HUES64 (cell line): Measurements from ENCODE around the gene APOC1.
"Not testable (repeated sequence)": the region's sequence is repeated elsewhere in the genome, so short reads cannot be mapped to it uniquely, and the experiment has no call there.

ENCODE experiments used
- H3K27ac ChIP-seq: 2 replicates; pipeline ENCODE4 v1.7.0; 2013; ENCODE audit warnings: low read depth, low read length, inconsistent platforms
- H3K27me3 ChIP-seq: 2 replicates; pipeline ENCODE4 v1.6.1; 2013; ENCODE audit warnings: mild to moderate bottlenecking, low read length; ENCODE audit not compliant: insufficient read depth
- H3K36me3 ChIP-seq: 2 replicates; pipeline ENCODE4 v1.6.1; 2013; ENCODE audit warnings: mild to moderate bottlenecking, low read length; ENCODE audit not compliant: insufficient read depth
- H3K4me1 ChIP-seq: 2 replicates; pipeline ENCODE4 v1.6.1; 2013; ENCODE audit warnings: mild to moderate bottlenecking, low read length, moderate library complexity; ENCODE audit not compliant: insufficient read depth
- H3K4me3 ChIP-seq: 2 replicates; pipeline ENCODE4 v1.5.1; 2013; ENCODE audit warnings: mild to moderate bottlenecking, low read length, moderate library complexity
- H3K9ac ChIP-seq: 2 replicates; pipeline ENCODE4 v1.6.1; 2013; ENCODE audit warnings: mild to moderate bottlenecking, low read depth, low read length
- H3K9me3 ChIP-seq: 2 replicates; pipeline ENCODE4 v1.6.1; 2013; ENCODE audit warnings: low read depth, low read length; ENCODE audit not compliant: insufficient read depth
- WGBS: fragments of 150-250, 120-280 bp; methylation state at CpG from one replicate; pipeline ENCODE4 v1.1.7; 2013; ENCODE audit warnings: missing lambda C conversion rate; 5-methylcytosine and 5-hydroxymethylcytosine counted together

The APOC1 gene

GRCh38 chr19:44924243-44924725 is 9.9 kb downstream of the APOC1 start:
- H3K9ac ChIP-seq: no peak overlapping the region
- WGBS: 95% methylated on average over 8 of the region's 8 CpGs

GRCh38 chr19:44925114-44925891 is 10.9 kb downstream of the APOC1 start:
- Histone ChIP-seq H3K9ac (no peak overlapping the region), H3K27ac (no peak overlapping the region), H3K9me3 (no peaks in the 10 kb centered on the region), H3K36me3 (no peaks in the 10 kb centered on the region), H3K4me1 (no peaks in the 10 kb centered on the region), H3K27me3 (no peaks in the 10 kb centered on the region), H3K4me3 (no peak overlapping the region)
- 85% methylated on average over 7 of the region's 8 CpGs for WGBS

More at GRCh38 chr19:44924243-44924725, 9.9 kb downstream of the APOC1 start:
- no peaks in the 10 kb centered on the region for H3K4me1 ChIP-seq
- no peaks in the 10 kb centered on the region for H3K27me3 ChIP-seq
- H3K9me3 ChIP-seq: no peaks in the 10 kb centered on the region
- no peak overlapping the region for H3K4me3 ChIP-seq
- H3K27ac ChIP-seq: no peak overlapping the region
- no peaks in the 10 kb centered on the region for H3K36me3 ChIP-seq

- H3K4me1 ChIP-seq: not testable (repeated sequence)
- WGBS: 57% methylated on average over 12 of the region's 19 CpGs
- H3K9ac ChIP-seq: peak overlapping the region; percentile 50; the same call in 1 of the 2 replicates
Measured at GRCh38 chr19:44926245-44927077, 12.1 kb downstream of the APOC1 start.

GRCh38 chr19:44927746-44928145 is 13.3 kb downstream of the APOC1 start:
- WGBS: 93% methylated on average over 5 of the region's 5 CpGs
- H3K4me1 ChIP-seq: no peaks in the 10 kb centered on the region
- H3K36me3 ChIP-seq: no peaks in the 10 kb centered on the region
- no peaks in the 10 kb centered on the region for H3K9me3 ChIP-seq
- no peak overlapping the region for H3K4me3 ChIP-seq
- no peaks in the 10 kb centered on the region for H3K27me3 ChIP-seq
- no peak overlapping the region for H3K27ac ChIP-seq
- no peak overlapping the region for H3K9ac ChIP-seq

More at GRCh38 chr19:44926245-44927077, 12.1 kb downstream of the APOC1 start:
- H3K4me3 ChIP-seq: peak overlapping the region; percentile 46
- not testable (repeated sequence) for H3K27me3 ChIP-seq, H3K36me3 ChIP-seq, H3K27ac ChIP-seq, H3K9me3 ChIP-seq

GRCh38 chr19:44930088-44930487 is 15.7 kb downstream of the APOC1 start:
- no peak overlapping the region for H3K9ac ChIP-seq
- no peaks in the 10 kb centered on the region for H3K27me3 ChIP-seq
- no peaks in the 10 kb centered on the region for H3K9me3 ChIP-seq
- WGBS: 94% methylated on average over 7 of the region's 7 CpGs
- no peaks in the 10 kb centered on the region for H3K4me1 ChIP-seq
- no peaks in the 10 kb centered on the region for H3K36me3 ChIP-seq
- H3K4me3 ChIP-seq: no peak overlapping the region
- no peak overlapping the region for H3K27ac ChIP-seq

- WGBS: 95% methylated on average over 4 of the region's 4 CpGs
- no peaks in the 10 kb centered on the region for H3K36me3 ChIP-seq
- no peaks in the 10 kb centered on the region for H3K27me3 ChIP-seq
- no peak overlapping the region for H3K9ac ChIP-seq
- no peak overlapping the region for H3K4me3 ChIP-seq
- no peak overlapping the region for H3K27ac ChIP-seq
- H3K9me3 ChIP-seq: no peaks in the 10 kb centered on the region
- no peaks in the 10 kb centered on the region for H3K4me1 ChIP-seq
Measured at GRCh38 chr19:44931541-44931940, 17.1 kb downstream of the APOC1 start.

- no peaks in the 10 kb centered on the region for H3K27me3 ChIP-seq
- no peak overlapping the region for H3K4me3 ChIP-seq
- WGBS: 76% methylated on average over 5 of the region's 5 CpGs
- no peaks in the 10 kb centered on the region for H3K36me3 ChIP-seq
- no peaks in the 10 kb centered on the region for H3K9me3 ChIP-seq
- H3K9ac ChIP-seq: no peak overlapping the region
- H3K4me1 ChIP-seq: no peaks in the 10 kb centered on the region
- H3K27ac ChIP-seq: no peak overlapping the region
Measured at GRCh38 chr19:44939668-44940067, 25.3 kb downstream of the APOC1 start.

- Histone ChIP-seq H3K27me3 (no peaks in the 10 kb centered on the region), H3K9ac (no peak within 1 kb of the TSS), H3K4me3 (no peak within 1 kb of the TSS), H3K9me3 (no peaks in the 10 kb centered on the region), H3K27ac (no peak within 1 kb of the TSS), H3K4me1 (no peaks in the 10 kb centered on the region), H3K36me3 (no peaks in the 10 kb centered on the region)
- WGBS: 90% methylated on average over 14 of the region's 14 CpGs
Measured at GRCh38 chr19:44942067-44942571, 27.7 kb downstream of the APOC1 start, which contains the start of gene APOC4. Gene APOC4, plus strand, starts transcription at chr19:44942237. Its CDS starts 41 bp downstream, at chr19:44942278.

GRCh38 chr19:44943801-44944249 is 29.4 kb downstream of the APOC1 start:
- Histone ChIP-seq H3K27ac (no peak overlapping the region), H3K27me3 (no peaks in the 10 kb centered on the region), H3K4me1 (no peaks in the 10 kb centered on the region), H3K9me3 (no peaks in the 10 kb centered on the region), H3K36me3 (no peaks in the 10 kb centered on the region), H3K9ac (no peak overlapping the region), H3K4me3 (no peak overlapping the region)
- 88% methylated on average over 10 of the region's 10 CpGs for WGBS

GRCh38 chr19:44947041-44947581 is 32.7 kb downstream of the APOC1 start:
- no peaks in the 10 kb centered on the region for H3K9me3 ChIP-seq
- H3K27ac ChIP-seq: no peak overlapping the region
- H3K9ac ChIP-seq: no peak overlapping the region
- 93% methylated on average over 13 of the region's 13 CpGs for WGBS
- H3K36me3 ChIP-seq: peaks cover 7% of the 10 kb centered on the region
- H3K27me3 ChIP-seq: no peaks in the 10 kb centered on the region
- no peak overlapping the region for H3K4me3 ChIP-seq
- no peaks in the 10 kb centered on the region for H3K4me1 ChIP-seq

- Histone ChIP-seq H3K9me3 (no peaks in the 10 kb centered on the region), H3K36me3 (peaks cover 7% of the 10 kb centered on the region), H3K9ac (no peak overlapping the region), H3K4me1 (no peaks in the 10 kb centered on the region), H3K27ac (no peak overlapping the region), H3K27me3 (no peaks in the 10 kb centered on the region), H3K4me3 (no peak overlapping the region)
- 94% methylated on average over 4 of the region's 5 CpGs for WGBS
Measured at GRCh38 chr19:44948237-44948636, 33.8 kb downstream of the APOC1 start.
